ENCODE measurements around the gene SMARCD2.
"Not testable (repeated sequence)": the region's sequence is repeated elsewhere in the genome, so short reads cannot be mapped to it uniquely, and the experiment has no call there.

SMARCD2 gene

DNA sequence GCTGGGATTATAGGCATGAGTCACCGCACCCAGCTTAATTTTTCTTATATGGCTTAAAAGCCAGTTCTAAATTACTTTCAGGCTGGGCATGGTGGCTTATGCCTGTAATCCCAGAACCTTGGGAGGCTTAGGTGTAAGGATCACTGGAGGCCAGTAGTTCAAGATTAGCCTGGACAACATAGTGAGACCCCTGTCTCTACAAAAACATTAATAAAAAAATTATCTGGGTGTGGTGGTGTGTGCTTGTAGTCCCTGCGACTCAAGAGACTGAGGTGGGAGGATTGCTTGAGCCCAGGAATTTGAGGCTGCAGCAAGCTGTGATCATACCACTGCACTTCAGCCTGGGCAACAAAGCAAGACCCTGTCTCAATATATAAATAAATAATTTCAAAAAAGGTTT lies 10.8 kb upstream of the SMARCD2 start:
- in situ Hi-C loops (cut with HindIII; ENCODE audit: low sequenced_read_pairs): no loop called here

DNA sequence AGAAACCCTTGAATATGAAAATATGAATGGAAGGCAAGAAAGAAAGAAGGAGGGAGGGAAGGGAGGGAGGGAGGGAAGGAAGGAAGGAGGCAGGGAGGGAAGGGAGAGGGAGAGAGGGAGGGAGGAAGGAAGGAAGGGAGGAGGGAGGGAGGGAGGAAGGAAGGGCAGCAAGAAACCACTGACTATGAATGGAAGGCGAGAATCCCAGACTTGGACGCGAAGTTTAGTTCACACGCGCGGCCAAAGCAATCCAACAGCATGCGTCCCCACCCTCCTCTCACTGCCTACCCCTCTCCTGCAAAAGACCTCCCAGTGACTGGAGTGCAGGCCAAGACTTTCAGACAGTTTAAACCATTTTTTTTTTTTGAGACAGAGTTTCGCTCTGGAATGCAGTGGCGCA lies 7.9 kb upstream of the SMARCD2 start:
- in situ Hi-C loops (cut with HindIII; ENCODE audit: low sequenced_read_pairs): no loop called here

DNA sequence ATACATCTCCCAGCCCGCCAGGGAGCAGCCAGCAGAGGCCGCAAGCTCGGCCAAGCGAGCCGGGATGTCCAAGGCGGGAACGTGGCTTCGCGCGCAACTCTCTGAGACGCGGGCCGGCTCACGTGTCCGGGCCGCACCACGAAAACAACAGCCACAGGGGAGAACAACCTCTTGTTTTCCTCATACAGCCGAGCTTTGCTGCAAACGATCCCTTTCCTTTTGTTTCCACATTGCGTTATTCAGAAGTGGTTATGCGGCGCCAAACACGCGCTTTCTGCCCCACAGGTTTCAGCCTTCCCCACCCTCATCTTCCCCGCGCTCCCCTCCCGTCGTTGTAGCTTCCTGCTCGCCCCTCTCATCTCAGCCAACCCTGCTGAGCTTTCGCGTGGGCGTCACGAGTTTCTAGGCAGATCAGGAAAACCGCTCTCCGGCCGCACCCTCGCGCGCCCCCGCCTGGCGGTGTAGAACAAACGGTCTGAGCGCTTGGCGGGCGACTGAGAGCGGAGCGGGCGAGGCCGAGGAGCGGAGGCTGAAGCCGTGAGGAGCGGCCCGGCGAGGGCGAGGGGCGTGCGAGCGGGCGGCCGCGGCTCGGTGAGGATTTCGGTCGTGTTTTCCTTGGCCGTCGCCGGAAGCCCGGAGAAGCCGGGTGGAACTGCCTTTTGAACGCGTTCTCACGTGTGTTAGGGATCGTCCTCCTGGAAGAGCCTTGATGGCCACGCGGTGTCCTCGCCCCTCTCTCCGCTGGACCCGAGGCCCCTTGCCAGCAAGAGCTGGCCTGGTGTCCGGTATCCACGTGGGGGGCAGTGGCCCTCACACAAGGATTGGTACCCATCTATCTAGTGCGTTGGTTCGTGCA lies 6.6 kb upstream of the SMARCD2 start:
- in situ Hi-C loops (cut with HindIII; ENCODE audit: low sequenced_read_pairs): no loop called here

DNA sequence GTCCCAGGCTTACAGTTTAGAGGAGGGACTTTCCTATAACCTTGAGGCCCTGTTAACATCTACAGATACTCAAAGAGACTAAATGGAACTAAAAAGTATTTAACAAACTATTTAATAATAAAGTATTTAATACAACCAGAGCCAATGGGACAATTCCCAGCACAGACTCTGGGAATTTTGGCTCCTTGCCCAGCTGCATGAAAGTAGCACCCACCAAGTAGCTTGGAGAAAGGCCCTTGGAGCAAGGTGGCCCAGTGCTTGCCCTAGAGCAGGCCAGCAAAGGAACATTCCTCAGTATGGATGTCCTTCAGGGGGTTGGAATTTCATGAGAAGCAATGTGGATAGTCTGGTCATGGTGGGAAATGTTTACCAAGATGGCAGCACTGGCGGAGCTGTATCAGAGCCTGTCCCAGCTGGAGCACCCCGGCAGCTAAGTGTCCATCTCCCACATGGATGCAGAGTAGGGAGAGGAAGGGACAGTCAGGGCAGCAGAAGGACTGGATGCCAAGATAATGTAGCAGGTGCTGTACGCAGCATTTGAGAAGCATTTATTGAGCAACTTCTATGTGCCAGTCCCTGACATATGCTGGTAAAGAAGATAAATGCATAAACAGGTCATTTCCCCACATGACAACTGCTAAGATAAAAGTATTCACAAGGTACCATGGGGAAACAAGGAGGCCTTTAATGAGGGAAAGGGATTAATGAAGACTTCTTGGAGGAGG lies 5.2 kb upstream of the SMARCD2 start:
- in situ Hi-C loops (cut with HindIII; ENCODE audit: low sequenced_read_pairs): no loop called here

DNA sequence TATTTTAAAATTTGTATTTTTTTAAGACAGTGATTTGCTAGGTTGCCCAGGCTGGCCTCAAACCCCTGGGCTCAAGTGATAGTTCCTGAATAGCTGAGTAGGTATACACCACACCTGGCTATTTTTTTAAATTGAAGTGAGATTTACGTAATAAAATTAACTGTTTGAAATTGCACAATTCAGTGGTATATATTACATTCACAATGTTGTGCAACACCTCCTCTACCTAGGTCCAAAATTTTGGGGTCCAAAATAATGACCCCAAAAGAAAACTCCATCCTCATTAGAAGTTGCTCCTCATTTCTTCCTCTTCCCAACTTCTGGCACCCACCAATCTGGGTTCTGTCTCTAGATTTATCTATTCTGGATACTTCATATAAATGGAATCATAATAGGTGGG lies 3.0 kb upstream of the SMARCD2 start:
- in situ Hi-C loops (cut with HindIII; ENCODE audit: low sequenced_read_pairs): no loop called here

DNA sequence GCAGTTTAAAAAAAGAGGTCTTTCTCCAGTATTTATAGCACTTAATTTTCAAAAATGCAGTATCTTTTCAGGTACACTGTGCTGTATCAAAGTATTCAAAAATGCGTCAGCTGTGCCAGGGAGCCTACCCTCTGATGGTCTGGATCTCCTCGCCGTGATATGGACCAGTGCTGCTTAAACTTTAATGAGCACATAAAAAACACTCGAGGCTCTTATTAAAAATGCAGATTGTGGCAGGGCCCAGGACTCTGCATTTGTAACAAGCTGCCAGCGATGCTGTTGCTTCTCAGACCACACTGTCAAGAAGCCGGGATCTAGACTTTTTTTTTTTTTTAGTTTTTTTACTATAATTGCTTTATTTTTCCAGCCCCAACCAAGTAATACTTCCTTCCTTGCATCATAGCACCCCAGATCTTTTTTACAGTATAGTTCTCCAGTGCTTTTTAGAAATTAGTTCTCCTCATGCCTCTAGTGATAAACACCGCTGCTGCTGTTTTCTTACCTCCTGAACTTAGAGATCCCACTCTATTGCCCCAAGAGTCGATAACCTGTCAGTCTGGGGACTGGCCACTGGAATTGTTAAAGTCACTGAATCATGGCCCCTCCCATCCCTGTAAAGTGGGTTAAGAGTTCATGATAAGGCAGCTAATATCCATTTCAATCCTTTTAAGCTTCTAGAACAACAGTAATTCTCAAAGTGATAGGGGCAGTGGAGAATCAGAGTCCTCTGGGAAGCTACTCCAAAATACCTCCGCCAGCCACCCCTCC lies 1.6 kb upstream of the SMARCD2 start:
- in situ Hi-C loops (cut with HindIII; ENCODE audit: low sequenced_read_pairs): no loop called here

DNA sequence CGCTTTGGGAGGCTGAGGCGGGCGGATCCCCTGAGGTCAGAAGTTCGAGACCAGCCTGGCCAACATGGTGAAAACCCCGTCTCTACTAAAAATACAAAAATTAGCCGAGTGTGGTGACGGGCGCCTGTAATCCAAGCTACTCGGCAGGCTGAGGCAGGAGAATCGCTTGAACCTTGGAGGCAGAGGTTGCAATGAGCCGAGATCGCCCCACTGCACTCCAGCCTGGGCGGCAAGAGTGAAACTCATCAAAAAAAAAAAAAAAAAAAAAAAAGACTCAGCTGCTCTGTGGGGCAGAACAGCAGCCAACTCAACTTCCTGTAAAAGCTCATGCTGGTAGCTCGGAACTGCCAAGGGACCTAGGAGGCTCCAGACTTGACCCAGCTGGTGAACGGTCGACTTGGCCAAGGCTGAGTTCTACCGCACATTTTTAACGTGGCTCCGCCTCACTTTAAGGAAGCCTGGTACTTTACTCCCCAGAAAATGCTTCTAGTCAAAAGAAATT lies 953 bp upstream of the SMARCD2 start:
- in situ Hi-C loops (cut with HindIII; ENCODE audit: low sequenced_read_pairs): not testable (repeated sequence)

DNA sequence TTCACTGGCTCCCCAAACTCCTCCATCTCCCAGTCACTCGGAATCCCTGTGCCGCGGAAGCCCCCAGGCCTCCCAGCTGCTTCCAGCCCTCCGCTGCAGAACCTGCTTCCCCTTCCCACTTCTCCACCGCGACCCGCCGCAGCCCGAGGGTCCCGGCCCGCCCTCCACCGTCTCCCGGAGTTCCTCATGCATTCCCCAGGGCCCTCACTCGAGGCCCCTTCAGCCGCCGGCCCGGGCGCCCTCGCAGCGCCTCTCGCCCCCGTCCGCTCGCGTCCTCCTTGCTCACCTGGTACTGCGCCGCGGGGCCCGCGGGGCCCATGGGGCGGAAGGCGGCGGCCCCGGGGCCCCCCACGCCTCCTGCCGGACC lies 329 bp downstream of the SMARCD2 start:
- in situ Hi-C loops (cut with HindIII; ENCODE audit: low sequenced_read_pairs): no loop called here

DNA sequence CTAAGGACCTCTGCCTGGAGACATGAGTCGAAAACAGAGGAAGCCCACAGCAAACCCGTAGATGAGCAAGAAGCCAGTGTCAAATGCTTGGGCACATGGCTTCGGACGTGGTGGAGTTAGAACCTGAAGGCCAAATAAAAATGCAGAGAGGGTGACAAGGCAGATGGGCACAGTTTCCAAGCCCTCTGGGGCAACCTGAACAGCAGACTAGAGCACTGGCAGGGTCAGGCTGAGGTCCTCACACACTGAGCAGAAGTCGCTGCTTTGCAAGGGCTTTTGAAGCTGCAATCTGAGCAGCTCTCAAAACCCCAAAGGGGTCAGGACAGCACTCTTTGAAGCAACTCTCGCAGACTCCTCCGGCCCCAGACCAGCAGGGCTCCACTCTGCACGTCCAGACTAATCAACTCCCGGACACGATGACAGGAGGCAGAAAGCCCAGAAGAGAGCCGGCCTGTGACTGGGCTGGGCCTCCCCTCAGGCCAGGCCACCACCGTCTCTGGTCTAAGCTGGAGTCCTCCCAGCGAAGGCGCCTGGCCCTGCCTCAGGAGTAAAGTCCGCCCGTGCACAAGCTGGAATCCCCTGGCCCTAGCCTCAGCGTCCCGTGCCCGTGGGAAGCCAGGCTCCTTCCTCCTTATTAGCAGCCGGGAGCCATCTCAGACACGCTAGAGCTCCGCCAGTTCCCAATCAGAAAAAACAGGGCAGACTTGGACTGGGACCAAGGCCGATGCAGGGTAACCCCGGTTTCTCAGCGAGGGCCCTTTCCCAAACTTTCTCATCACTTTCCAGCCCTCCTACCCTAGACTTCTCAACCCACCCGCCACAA lies 924 bp downstream of the SMARCD2 start:
- in situ Hi-C loops (cut with HindIII; ENCODE audit: low sequenced_read_pairs): no loop called here

DNA sequence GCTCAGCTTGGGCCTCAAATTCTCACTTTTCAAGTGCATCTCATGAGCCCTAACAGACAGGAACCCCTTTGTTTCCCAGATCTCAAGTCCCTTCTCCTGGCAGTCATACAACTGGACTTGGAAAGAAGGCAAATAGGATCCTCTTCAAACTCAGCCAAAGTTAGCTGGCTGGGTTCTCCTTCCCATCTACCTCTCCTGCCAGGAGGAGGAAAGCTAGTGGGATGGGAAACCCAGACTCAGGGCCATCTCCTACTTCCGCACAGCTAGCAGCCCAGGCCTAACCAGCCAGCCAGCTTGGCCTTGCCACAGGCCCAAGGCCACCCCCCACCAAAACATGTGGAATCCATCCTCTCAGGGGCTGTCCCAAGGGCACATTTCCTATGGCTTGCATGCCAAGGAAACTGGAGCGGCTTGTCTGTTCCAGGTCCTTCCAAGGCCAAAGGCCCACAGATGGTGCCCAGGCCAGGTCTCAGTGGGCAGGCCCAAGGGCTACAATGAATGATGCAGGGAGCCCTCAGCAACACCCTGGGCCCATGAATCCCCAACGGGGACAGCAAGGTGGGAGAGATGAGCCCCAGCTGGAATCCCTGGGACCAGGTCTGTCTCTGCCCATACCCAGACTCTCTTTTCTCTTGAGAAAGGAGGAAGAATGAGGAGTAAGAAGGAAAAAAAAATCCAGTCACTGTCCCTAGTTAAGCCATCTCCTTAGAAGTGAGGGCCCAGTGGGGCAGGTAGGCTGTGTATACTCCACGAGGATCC lies 1.7 kb downstream of the SMARCD2 start:
- in situ Hi-C loops (cut with HindIII; ENCODE audit: low sequenced_read_pairs): no loop called here

DNA sequence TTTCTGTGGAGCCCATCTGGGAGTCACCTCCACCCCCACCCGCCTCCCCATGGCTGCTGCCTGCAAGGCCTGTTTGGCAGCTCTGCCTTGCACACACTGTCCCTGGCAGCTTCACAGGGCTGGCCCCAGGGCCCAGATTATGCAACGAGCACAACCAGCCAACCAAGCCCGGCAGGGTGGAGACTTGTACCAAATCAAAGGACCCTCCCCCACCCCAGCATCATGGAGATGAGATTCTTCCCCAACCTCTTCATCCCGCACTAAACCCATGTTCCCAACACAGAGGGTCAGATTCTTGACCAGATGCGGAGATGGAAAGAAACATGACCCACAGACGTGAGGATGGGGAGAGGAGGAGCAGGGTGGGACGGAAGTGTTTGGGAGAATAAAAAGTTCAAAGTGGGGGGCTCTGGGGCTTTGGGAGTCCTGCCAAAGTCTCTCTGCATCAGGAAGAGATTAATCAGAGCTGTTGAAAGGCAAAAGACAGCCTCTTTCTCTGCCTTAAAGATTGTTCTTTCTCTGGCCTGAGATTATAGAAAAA lies 3.8 kb downstream of the SMARCD2 start:
- in situ Hi-C loops (cut with HindIII; ENCODE audit: low sequenced_read_pairs): no loop called here

DNA sequence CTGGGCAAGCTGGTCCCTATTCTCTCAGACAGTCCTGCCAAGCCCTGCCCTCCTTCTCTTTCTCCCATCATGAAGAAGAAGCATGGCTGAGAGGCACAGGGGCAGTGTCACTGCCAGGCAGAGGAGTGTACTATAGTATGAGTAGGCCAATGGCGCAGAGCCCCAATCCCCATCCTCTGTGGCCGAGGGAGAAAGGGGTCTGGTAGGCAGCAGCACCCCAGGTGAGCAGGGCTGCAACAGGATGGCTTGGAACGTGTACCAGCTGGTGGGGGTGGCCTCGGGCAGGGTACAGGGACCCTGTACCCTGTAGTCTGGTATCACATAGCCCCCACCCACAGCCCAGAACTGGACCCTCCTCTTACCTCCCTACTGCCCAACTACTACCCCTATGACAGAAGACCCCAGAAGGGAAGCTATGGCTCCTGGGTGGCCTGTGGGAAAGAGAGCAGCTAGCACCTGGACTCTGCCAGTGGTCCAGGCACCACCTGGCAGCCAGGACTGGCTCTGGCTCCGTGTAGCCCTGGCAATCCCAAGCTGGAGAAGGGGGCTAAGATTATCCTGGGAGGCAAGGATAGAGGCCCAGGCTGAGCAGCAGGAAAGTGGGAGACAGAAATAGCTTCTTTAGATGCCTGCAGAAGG lies 4.4 kb downstream of the SMARCD2 start:
- in situ Hi-C loops (cut with HindIII; ENCODE audit: low sequenced_read_pairs): no loop called here

DNA sequence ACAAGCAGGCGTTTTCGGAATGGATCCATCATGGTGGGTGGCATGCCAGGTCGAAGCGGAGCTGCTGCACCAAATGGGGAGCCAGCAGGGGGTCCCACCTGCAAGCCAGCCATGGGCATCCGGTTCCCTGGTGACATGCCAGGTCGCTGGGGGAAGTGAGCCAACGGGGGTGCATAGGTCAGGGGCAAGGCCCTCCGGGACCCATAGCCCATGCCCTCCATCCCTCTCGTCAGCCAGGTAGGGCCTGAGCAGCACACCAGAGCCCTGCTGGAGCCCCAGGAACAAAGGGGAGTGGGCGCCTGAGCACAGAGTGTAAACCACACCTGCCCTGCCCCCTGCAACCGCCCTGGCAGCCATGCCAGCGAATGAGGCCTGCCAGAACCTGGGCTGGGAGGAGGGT lies 5.0 kb downstream of the SMARCD2 start:
- in situ Hi-C loops (cut with HindIII; ENCODE audit: low sequenced_read_pairs): no loop called here

DNA sequence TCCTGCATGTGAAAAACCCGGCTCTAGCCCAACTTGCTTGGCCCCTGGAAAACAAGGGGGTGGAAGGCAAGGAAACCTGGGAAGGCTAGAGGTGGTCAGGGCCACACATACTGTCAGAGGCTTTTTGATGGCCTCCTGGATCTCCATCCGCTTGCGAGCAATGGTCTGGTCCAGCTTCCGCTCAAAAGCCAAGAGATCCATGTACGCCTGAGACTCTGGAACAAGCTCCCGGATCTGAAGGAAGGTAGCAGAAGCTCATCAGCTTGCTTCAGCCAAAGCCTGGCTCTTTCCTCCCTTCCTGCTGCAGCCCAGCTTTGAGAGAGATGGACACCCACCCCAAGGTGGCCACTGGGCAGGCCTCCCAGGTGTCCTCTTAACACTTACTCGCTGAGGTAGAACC lies 5.7 kb downstream of the SMARCD2 start:
- in situ Hi-C loops (cut with HindIII; ENCODE audit: low sequenced_read_pairs): no loop called here

DNA sequence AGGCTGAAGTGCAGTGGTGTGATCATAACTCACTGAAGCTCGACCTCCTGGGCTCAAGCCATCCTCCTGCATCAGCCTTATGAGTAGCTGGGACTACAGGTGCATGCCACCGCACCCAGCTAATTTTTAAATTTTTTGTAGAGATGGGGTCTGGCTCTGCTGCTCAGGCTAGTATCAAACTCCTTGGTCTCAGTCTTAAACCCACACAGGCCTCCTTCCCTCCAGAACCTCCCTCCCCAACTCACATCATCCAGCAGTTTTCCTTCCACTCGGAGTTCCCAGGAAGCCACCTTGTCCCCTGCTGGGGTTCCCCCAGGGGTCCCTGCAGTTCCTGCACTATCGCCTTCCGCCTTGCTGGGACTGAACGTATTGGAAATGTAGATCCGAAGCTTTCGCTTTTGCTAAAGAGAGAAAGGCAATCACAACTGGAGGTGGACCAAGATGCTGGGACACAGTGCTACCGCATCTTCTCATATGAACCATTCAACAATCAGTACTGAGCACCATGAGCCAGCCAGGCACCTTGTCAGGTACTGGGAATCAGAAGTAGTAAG lies 7.2 kb downstream of the SMARCD2 start:
- in situ Hi-C loops (cut with HindIII; ENCODE audit: low sequenced_read_pairs): no loop called here

DNA sequence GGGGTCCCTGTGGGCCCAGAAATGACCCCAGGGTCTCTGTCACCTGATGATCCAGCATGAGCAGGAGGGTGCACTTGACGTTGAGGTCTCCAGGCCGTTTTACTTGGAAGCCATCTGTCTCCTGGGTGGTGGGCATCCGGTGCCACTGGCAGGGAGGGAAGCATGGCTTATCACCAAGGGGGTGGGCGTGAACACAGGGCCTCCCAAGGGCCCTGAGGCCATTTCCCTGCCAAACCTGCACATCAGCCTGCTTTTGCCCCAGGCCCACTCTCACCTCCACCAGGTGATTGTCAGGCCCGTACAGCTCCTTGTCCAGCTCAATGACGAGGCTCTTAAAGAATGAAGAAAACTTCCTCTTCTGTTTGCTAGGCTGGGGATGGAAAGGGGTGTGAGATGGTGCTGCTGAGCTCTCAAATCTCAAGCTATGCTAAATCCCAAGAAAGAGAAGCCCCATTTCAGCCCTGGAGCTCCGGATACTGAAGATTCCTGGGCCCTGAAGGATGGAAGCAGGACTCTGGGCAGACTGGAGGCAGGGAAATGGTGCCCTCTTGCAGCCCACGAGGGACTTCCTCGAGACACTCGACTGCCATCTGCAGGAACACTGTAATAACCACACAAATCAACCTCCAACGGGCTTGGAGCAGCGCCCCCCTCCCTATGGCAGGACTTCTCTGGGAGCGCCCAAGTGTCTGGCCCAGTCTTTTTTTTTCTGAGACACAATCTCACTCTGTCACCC lies 7.9 kb downstream of the SMARCD2 start:
- in situ Hi-C loops (cut with HindIII; ENCODE audit: low sequenced_read_pairs): no loop called here

DNA sequence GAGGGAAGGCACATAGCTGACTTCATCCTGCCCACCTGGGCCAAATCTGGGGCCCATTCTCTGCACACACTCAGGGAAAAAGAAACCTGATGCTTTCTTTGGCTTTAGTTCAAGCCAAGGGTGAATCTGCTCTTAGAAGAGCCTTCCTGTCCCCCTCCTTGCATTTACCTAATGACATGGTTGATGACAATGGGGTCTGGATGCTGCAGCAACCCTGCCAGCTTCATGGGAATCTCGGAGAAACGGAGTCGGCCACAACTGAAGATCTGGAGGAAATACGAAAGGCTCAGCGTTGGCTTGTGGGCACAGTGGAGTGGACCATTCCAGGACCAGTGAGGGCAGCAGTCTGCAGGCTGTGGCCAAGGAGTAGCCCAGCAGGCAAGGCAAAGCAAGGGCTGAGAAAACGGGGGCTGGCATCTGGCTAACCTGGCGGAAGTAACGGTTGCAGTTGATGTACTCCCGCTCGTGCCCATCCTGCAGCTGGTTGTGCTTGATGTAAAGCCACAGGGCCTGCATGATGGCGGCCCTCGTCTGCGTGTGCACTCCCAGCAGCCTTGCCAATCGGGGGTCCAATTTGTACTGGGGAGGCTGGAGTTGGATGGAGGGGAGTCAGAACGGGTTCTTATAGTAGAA lies 8.6 kb downstream of the SMARCD2 start:
- in situ Hi-C loops (cut with HindIII; ENCODE audit: low sequenced_read_pairs): no loop called here

All from DLD1 (cell line).